IMR-90 (cell line): ENCODE results near the gene SH3TC1. TPM values are rescaled to one million over a fixed set of nuclear protein-coding genes. Genes with fewer than 3 reads are reported as not detected.

Source experiments
- ATAC-seq: fragments of 200-7000 bp; cut with Tn5 transposase; 2 replicates; pipeline ENCODE4 v1.9.1; 2020; ENCODE audit warnings: low read depth, mild to moderate bottlenecking, moderate library complexity
- BruUV-seq: library from RNA; stranded (reverse); fragments of 400-500 nt; replicated peaks from 2 replicates; lab custom pipeline; 2021; lab: Mats Ljungman, UMichigan
- CTCF ChIA-PET: fragments of 300-600 bp; formaldehyde crosslinking; extraction: SDS; loops from one replicate; lab custom pipeline; 2021; ENCODE audit warnings: antibody characterized with exemption; lab: Yijun Ruan, JAX
- POLR2A ChIA-PET: fragments of 300-600 bp; sonication (Branson Sonifier 250); formaldehyde crosslinking; loops from one replicate; lab custom pipeline; 2022; ENCODE audit warnings: antibody characterized with exemption; ENCODE audit not compliant: unreplicated experiment; lab: Charles Lee
- DNase-seq: peaks from one replicate; pipeline ENCODE4 v3.0.0; 2013
- H2AFZ ChIP-seq: replicated peaks from 2 replicates; pipeline ENCODE3; 2013; ENCODE audit warnings: low read length, mild to moderate bottlenecking; ENCODE audit not compliant: poor library complexity
- H2AK5ac ChIP-seq: 2 replicates; pipeline ENCODE4 v1.6.1; 2013; ENCODE audit warnings: low read depth, low read length, inconsistent platforms
- H2AK9ac ChIP-seq: replicated peaks from 2 replicates; pipeline ENCODE3; 2013; ENCODE audit warnings: mild to moderate bottlenecking, low read depth, low read length, moderate library complexity; ENCODE audit not compliant: poor library complexity
- H2BK120ac ChIP-seq: 2 replicates; pipeline ENCODE4 v1.6.1; 2013; ENCODE audit warnings: low read depth, low read length, inconsistent platforms
- H2BK15ac ChIP-seq: 3 replicates; pipeline ENCODE4 v1.6.1; 2013; ENCODE audit warnings: low read depth, low read length, inconsistent platforms
- H2BK20ac ChIP-seq: 2 replicates; pipeline ENCODE4 v1.6.1; 2013; ENCODE audit warnings: low read depth, mild to moderate bottlenecking, inconsistent platforms, low read length, moderate library complexity
- H2BK5ac ChIP-seq: 2 replicates; pipeline ENCODE4 v1.6.1; 2013; ENCODE audit warnings: mild to moderate bottlenecking, low read depth, low read length, inconsistent platforms; ENCODE audit not compliant: poor library complexity, severe bottlenecking
- H3K14ac ChIP-seq: replicated peaks from 2 replicates; pipeline ENCODE4 v1.6.1; 2013; ENCODE audit warnings: low read depth, low read length, inconsistent platforms
- H3K18ac ChIP-seq: 2 replicates; pipeline ENCODE4 v1.6.1; 2013; ENCODE audit warnings: low read depth, low read length, control low read depth
- H3K23ac ChIP-seq: 2 replicates; pipeline ENCODE4 v1.6.1; 2013; ENCODE audit warnings: low read depth, low read length, inconsistent platforms
- H3K27ac ChIP-seq: 2 replicates; pipeline ENCODE4 v1.5.1; 2013; ENCODE audit warnings: mild to moderate bottlenecking, control low read depth, low read length; ENCODE audit not compliant: insufficient read depth
- H3K27me3 ChIP-seq: 2 replicates; pipeline ENCODE4 v1.6.1; 2013; ENCODE audit warnings: low read length; ENCODE audit not compliant: control insufficient read depth, insufficient read depth
- H3K36me3 ChIP-seq: 2 replicates; pipeline ENCODE4 v1.6.1; 2013; ENCODE audit warnings: low read length, mixed read lengths; ENCODE audit not compliant: control insufficient read depth, insufficient read depth
- H3K4ac ChIP-seq: 2 replicates; pipeline ENCODE4 v1.6.1; 2013; ENCODE audit warnings: low read depth, low read length, inconsistent platforms
- H3K4me1 ChIP-seq: 2 replicates; pipeline ENCODE4 v1.6.1; 2013; ENCODE audit warnings: low read length, mixed read lengths; ENCODE audit not compliant: control insufficient read depth, insufficient read depth
- H3K4me2 ChIP-seq: 2 replicates; pipeline ENCODE4 v1.6.1; 2013; ENCODE audit warnings: low read depth, mild to moderate bottlenecking, control low read depth, low read length, moderate library complexity
- H3K4me3 ChIP-seq: 2 replicates; pipeline ENCODE4 v1.5.1; 2013; ENCODE audit warnings: low read depth, mild to moderate bottlenecking, control low read depth, low read length, moderate library complexity; ENCODE audit not compliant: insufficient read depth
- H3K56ac ChIP-seq: 2 replicates; pipeline ENCODE4 v1.6.1; 2013; ENCODE audit warnings: low read length, inconsistent platforms; ENCODE audit not compliant: insufficient read depth; ENCODE audit errors: extremely low read depth
- H3K79me1 ChIP-seq, 2 experiments: 2 replicates each; pipeline ENCODE4 v1.6.1; 2013; ENCODE audit warnings: low read length in 2 of 2, inconsistent platforms in 1 of 2, low read depth in 1 of 2
- H3K9ac ChIP-seq: 2 replicates; pipeline ENCODE4 v1.6.1; 2013; ENCODE audit warnings: low read depth, low read length, control low read depth
- H3K9me1 ChIP-seq: 2 replicates; pipeline ENCODE4 v1.6.1; 2013; ENCODE audit warnings: low read length, inconsistent platforms; ENCODE audit not compliant: insufficient read depth
- H3K9me3 ChIP-seq: 2 replicates; pipeline ENCODE4 v1.6.1; 2013; ENCODE audit warnings: low read length; ENCODE audit not compliant: control insufficient read depth, insufficient read depth
- H4K20me1 ChIP-seq: 2 replicates; pipeline ENCODE4 v1.6.1; 2013; ENCODE audit warnings: low read length, inconsistent platforms; ENCODE audit not compliant: insufficient read depth
- H4K5ac ChIP-seq: 2 replicates; pipeline ENCODE4 v1.6.1; 2013; ENCODE audit warnings: mild to moderate bottlenecking, low read depth, low read length, control low read depth
- H4K8ac ChIP-seq, 2 experiments: 2 replicates each; pipeline ENCODE4 v1.6.1; 2013; ENCODE audit warnings: low read depth in 2 of 2, low read length in 2 of 2, control low read depth in 1 of 2, inconsistent platforms in 1 of 2
- H4K91ac ChIP-seq: 2 replicates; pipeline ENCODE4 v1.6.1; 2013; ENCODE audit warnings: low read depth, low read length, inconsistent platforms; ENCODE audit not compliant: insufficient read depth
- BHLHE40 ChIP-seq: fragments of 150-350 bp; IDR thresholded peaks from 2 replicates; pipeline ENCODE4 v1.6.1; 2016; ENCODE audit warnings: mild to moderate bottlenecking, low read depth, low read length
- CEBPB ChIP-seq: IDR thresholded peaks from 2 replicates; pipeline ENCODE4 v1.6.1; 2012; ENCODE audit warnings: low read depth, low read length, improper control_type of control experiment
- CHD1 ChIP-seq: IDR thresholded peaks from 2 replicates; pipeline ENCODE4 v1.6.1; 2012; ENCODE audit warnings: low read depth, low read length, improper control_type of control experiment
- MAFK ChIP-seq: IDR thresholded peaks from 2 replicates; pipeline ENCODE4 v1.6.1; 2012; ENCODE audit warnings: low read depth, low read length, improper control_type of control experiment
- SMC3 ChIP-seq: fragments of 150-350 bp; IDR thresholded peaks from 2 replicates; pipeline ENCODE4 v1.6.1; 2016; ENCODE audit warnings: low read depth, mild to moderate bottlenecking, antibody characterized with exemption, low read length, moderate library complexity
- WGBS, 2 experiments: methylation state at CpG; one replicate each; pipeline versions ENCODE4 v1.1.5 to v1.1.7; 2013; ENCODE audit warnings: missing lambda C conversion rate in 2 of 2; ENCODE audit not compliant: insufficient read length in 1 of 2; ENCODE audit errors: extremely low coverage in 2 of 2; 5-methylcytosine and 5-hydroxymethylcytosine counted together
- dilution Hi-C: fragments of 300-500 bp; cut with HindIII; formaldehyde crosslinking; loops from one replicate; pipeline ENCODE4 v1.14.3; 2018; ENCODE audit warnings: low sequenced_read_pairs; ENCODE audit not compliant: unreplicated experiment
- in situ Hi-C: fragments of 300-500 bp; cut with MboI; formaldehyde crosslinking; loops from 3 replicates; pipeline ENCODE4 v1.14.3; 2019; ENCODE audit warnings: low sequenced_read_pairs, inconsistent platforms, mixed read lengths
- intact Hi-C: fragments of 100-400 bp; cut with micrococcal nuclease; formaldehyde crosslinking; loops from 2 replicates; pipeline ENCODE4 v1.10.0; 2022
- polyA plus RNA-seq, 3 experiments: library from polyadenylated mRNA; depleted of rRNA; stranded (reverse); fragments of >200 nt; gene quantifications; 2 replicates each; pipeline ENCODE4 v1.2.3, GENCODE V29; 2012; ENCODE audit warnings: low replicate concordance in 1 of 3
- total RNA-seq: library from RNA; depleted of rRNA; stranded (reverse); fragments of >200 nt; gene quantifications from 2 replicates; pipeline ENCODE4 v1.2.3, GENCODE V29; 2012
- TF ChIP-seq, protein P1 (sequence below): conservative IDR thresholded peaks from 2 replicates; pipeline ENCODE4 v1.5.1; 2012; ENCODE audit warnings: mild to moderate bottlenecking, low read depth, low read length, improper control_type of control experiment

The SH3TC1 gene
- total and polyA plus RNA-seq, 2 of the 4 experiments (the other 2 are of a cell fraction): 1.6 to 2.2 TPM

GRCh38 chr4:8164687-8165086 is 34.4 kb upstream of the SH3TC1 start:
- Histone ChIP-seq H2AFZ (no peak overlapping the region), H3K4me3 (no peak overlapping the region), H3K27me3 (peaks cover 46% of the 10 kb centered on the region), H2BK5ac (no peak overlapping the region), H3K79me1 (no peaks in the 10 kb centered on the region), H2BK20ac (no peak overlapping the region), H2BK120ac (no peak overlapping the region), H4K8ac (no peak overlapping the region), H3K27ac (no peak overlapping the region), H2BK15ac (no peak overlapping the region), H3K9me1 (no peaks in the 10 kb centered on the region), H3K9ac (no peak overlapping the region), H3K4me1 (peaks cover under 1% of the 10 kb centered on the region; the same call in 1 of the 2 replicates), H3K23ac (no peak overlapping the region), H2AK9ac (no peak overlapping the region), H4K5ac (no peak overlapping the region), H4K20me1 (no peaks in the 10 kb centered on the region), H2AK5ac (no peak overlapping the region), H3K56ac (no peak overlapping the region), H3K4ac (no peak overlapping the region), H3K4me2 (no peak overlapping the region), H3K9me3 (peaks cover 11% of the 10 kb centered on the region), H3K36me3 (no peaks in the 10 kb centered on the region), H4K91ac (no peak overlapping the region), H3K18ac (no peak overlapping the region), H3K14ac (no peak overlapping the region)
- no peak for TF ChIP-seq MAFK
- no peak for TF ChIP-seq BHLHE40
- TF ChIP-seq SMC3: no peak
- TF ChIP-seq, protein P1, sequence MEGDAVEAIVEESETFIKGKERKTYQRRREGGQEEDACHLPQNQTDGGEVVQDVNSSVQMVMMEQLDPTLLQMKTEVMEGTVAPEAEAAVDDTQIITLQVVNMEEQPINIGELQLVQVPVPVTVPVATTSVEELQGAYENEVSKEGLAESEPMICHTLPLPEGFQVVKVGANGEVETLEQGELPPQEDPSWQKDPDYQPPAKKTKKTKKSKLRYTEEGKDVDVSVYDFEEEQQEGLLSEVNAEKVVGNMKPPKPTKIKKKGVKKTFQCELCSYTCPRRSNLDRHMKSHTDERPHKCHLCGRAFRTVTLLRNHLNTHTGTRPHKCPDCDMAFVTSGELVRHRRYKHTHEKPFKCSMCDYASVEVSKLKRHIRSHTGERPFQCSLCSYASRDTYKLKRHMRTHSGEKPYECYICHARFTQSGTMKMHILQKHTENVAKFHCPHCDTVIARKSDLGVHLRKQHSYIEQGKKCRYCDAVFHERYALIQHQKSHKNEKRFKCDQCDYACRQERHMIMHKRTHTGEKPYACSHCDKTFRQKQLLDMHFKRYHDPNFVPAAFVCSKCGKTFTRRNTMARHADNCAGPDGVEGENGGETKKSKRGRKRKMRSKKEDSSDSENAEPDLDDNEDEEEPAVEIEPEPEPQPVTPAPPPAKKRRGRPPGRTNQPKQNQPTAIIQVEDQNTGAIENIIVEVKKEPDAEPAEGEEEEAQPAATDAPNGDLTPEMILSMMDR: no peak
- no peak for TF ChIP-seq CEBPB
- TF ChIP-seq CHD1: no peak
- BruUV-seq: no TSS peak
- no peak for ATAC-seq
- CTCF ChIA-PET: no interaction called here
- DNase-seq: no peak
- in situ Hi-C loops (no loop called here), intact Hi-C loops (no loop called here), dilution Hi-C loops (no loop called here)
- no CpG with 5 or more reads among the region's 10 CpGs for WGBS, 2 experiments
- POLR2A ChIA-PET: no interaction called here
